SW 1271 (cell line): Measurements from ENCODE around the gene ARHGAP18.

ENCODE experiments used
- DNase-seq, 2 experiments: peaks; one replicate each; lab custom pipeline; 2025; lab: John Stamatoyannopoulos, UW

The ARHGAP18 gene

GRCh38 chr6:129667621-129668020 lies 42.4 kb downstream of the ARHGAP18 start:
- DNase-seq: peak in 1 of 2 experiments; percentile 19

- DNase-seq: no peak
Observed at GRCh38 chr6:129667034-129667433, 42.9 kb downstream of the ARHGAP18 start.

GRCh38 chr6:129665555-129665954 lies 44.4 kb downstream of the ARHGAP18 start:
- no peak for DNase-seq

- DNase-seq: no peak
Observed at GRCh38 chr6:129663531-129663930, 46.4 kb downstream of the ARHGAP18 start.

- DNase-seq: no peak
Observed at GRCh38 chr6:129662980-129663431, 47.0 kb downstream of the ARHGAP18 start.

GRCh38 chr6:129662406-129662766 lies 47.6 kb downstream of the ARHGAP18 start:
- DNase-seq: no peak

GRCh38 chr6:129661536-129662405 lies 48.2 kb downstream of the ARHGAP18 start:
- DNase-seq: no peak

GRCh38 chr6:129660346-129660676 lies 49.7 kb downstream of the ARHGAP18 start:
- DNase-seq: no peak

GRCh38 chr6:129659590-129660345 lies 50.2 kb downstream of the ARHGAP18 start:
- DNase-seq: peak in 1 of 2 experiments; percentile 17

- no peak for DNase-seq
Observed at GRCh38 chr6:129659167-129659566, 50.8 kb downstream of the ARHGAP18 start.

- no peak for DNase-seq
Observed at GRCh38 chr6:129657483-129657882, 52.5 kb downstream of the ARHGAP18 start.

GRCh38 chr6:129655334-129655733 lies 54.6 kb downstream of the ARHGAP18 start:
- no peak for DNase-seq

GRCh38 chr6:129653746-129654145 lies 56.2 kb downstream of the ARHGAP18 start:
- DNase-seq: no peak

GRCh38 chr6:129653229-129653628 lies 56.7 kb downstream of the ARHGAP18 start:
- DNase-seq: no peak

- DNase-seq: peak in 1 of 2 experiments; percentile 25
Observed at GRCh38 chr6:129651291-129651691, 58.7 kb downstream of the ARHGAP18 start.

- no peak for DNase-seq
Observed at GRCh38 chr6:129648819-129649491, 61.0 kb downstream of the ARHGAP18 start.

GRCh38 chr6:129647044-129647443 lies 62.9 kb downstream of the ARHGAP18 start:
- no peak for DNase-seq

GRCh38 chr6:129646642-129647041 lies 63.3 kb downstream of the ARHGAP18 start:
- DNase-seq: no peak

- DNase-seq: peak in 1 of 2 experiments; percentile 27
Observed at GRCh38 chr6:129645830-129646579, 64.0 kb downstream of the ARHGAP18 start.

GRCh38 chr6:129645106-129645829 lies 64.7 kb downstream of the ARHGAP18 start:
- peak in 1 of 2 experiments; percentile 36 for DNase-seq

GRCh38 chr6:129644567-129645015 lies 65.4 kb downstream of the ARHGAP18 start:
- peak in 1 of 2 experiments; percentile 61 for DNase-seq
